ENCODE measurements around the gene HERC3. TPM values are rescaled to one million over a fixed set of nuclear protein-coding genes. Genes with fewer than 3 reads are reported as not detected.

Gene HERC3
- total and polyA plus RNA-seq, 2 donors (not counting 1 experiment from before 2014, with no cell fraction given), result 24.0 to 78.1 TPM

- no peaks in the 10 kb centered on the region for H3K9me3 Mint-ChIP-seq (ENCODE audit: insufficient read depth)
- H4K20me1 ChIP-seq (ENCODE audit: control insufficient read depth, insufficient read depth, low read length, poor library complexity, severe bottlenecking), result no peaks in the 10 kb centered on the region
- TF ChIP-seq CTCF (IDR thresholded peaks at IDR 0.05), result no peak
- no peak for TF ChIP-seq EZH2 (IDR thresholded peaks at IDR 0.05; ENCODE audit: borderline replicate concordance, insufficient read depth, low read depth, low read length, poor library complexity, severe bottlenecking)
- no peak overlapping the region for H3K9ac ChIP-seq (ENCODE audit: low read length)
- no peak overlapping the region for H3K4me3 ChIP-seq (ENCODE audit: control extremely low read depth in 1 of 5, extremely low read depth in 1 of 5, insufficient read depth in 1 of 5, low read depth in 2 of 5, low read length in 4 of 5)
- CTCF ChIA-PET, result no interaction called here
- no peaks in the 10 kb centered on the region for H3K36me3 ChIP-seq (replicated peaks in 1 of 2; ENCODE audit: control extremely low read depth in 1 of 2, control insufficient read depth in 1 of 2, extremely low read depth in 1 of 2, insufficient read depth in 2 of 2, low read length in 1 of 2)
- H3K27me3 ChIP-seq (replicated peaks in 1 of 4; ENCODE audit: control extremely low read depth in 1 of 4, control insufficient read depth in 3 of 4, insufficient read depth in 4 of 4, low read length in 3 of 4), result no peaks in the 10 kb centered on the region
- 83% methylated on average over 3 of the region's 4 CpGs for WGBS (ENCODE audit: insufficient coverage)
- H3K9me3 ChIP-seq (ENCODE audit: control extremely low read depth in 1 of 3, control insufficient read depth in 2 of 3, insufficient read depth in 1 of 3, low read length in 2 of 3), result no peaks in the 10 kb centered on the region
- no peak for DNase-seq
- H3K27ac Mint-ChIP-seq, result no peak overlapping the region
- H3K27ac ChIP-seq (ENCODE audit: low read length in 2 of 2), result no peak overlapping the region
- intact Hi-C loops (cut with micrococcal nuclease), result no loop called here
- H3K4me1 Mint-ChIP-seq, result no peaks in the 10 kb centered on the region
- H3K4me3 Mint-ChIP-seq, result no peak overlapping the region
- no peaks in the 10 kb centered on the region for H3K79me2 ChIP-seq (ENCODE audit: control insufficient read depth, insufficient read depth, low read length)
- H2AFZ ChIP-seq (ENCODE audit: insufficient read depth, low read depth, low read length, poor library complexity, severe bottlenecking), result no peak overlapping the region
- ATAC-seq (ENCODE audit: low read depth), result no peak
- POLR2A ChIA-PET, result no interaction called here
- H3K4me1 ChIP-seq (ENCODE audit: control insufficient read depth in 2 of 2, insufficient read depth in 2 of 2, low read length in 2 of 2), result no peaks in the 10 kb centered on the region
- peaks cover 4% of the 10 kb centered on the region for H3K27me3 Mint-ChIP-seq
- H3K4me2 ChIP-seq (replicated peaks; ENCODE audit: low read depth, low read length, poor library complexity, severe bottlenecking), result no peak overlapping the region
These were observed 159.8 kb downstream of the HERC3 start for GRCh38 chr4:88752076-88752463.

- 100% methylated on average over 1 of the region's 2 CpGs for WGBS (ENCODE audit: insufficient coverage)
- Histone ChIP-seq H3K27me3 (replicated peaks in 1 of 4; ENCODE audit: control extremely low read depth in 1 of 4, control insufficient read depth in 3 of 4, insufficient read depth in 4 of 4, low read length in 3 of 4) (no peaks in the 10 kb centered on the region), H4K20me1 (ENCODE audit: control insufficient read depth, insufficient read depth, low read length, poor library complexity, severe bottlenecking) (no peaks in the 10 kb centered on the region), H3K79me2 (ENCODE audit: control insufficient read depth, insufficient read depth, low read length) (no peaks in the 10 kb centered on the region), H3K9me3 (ENCODE audit: control extremely low read depth in 1 of 3, control insufficient read depth in 2 of 3, insufficient read depth in 1 of 3, low read length in 2 of 3) (no peaks in the 10 kb centered on the region), H3K4me1 (ENCODE audit: control insufficient read depth in 2 of 2, insufficient read depth in 2 of 2, low read length in 2 of 2) (no peaks in the 10 kb centered on the region), H3K4me3 (ENCODE audit: control extremely low read depth in 1 of 5, extremely low read depth in 1 of 5, insufficient read depth in 1 of 5, low read depth in 2 of 5, low read length in 4 of 5) (no peak overlapping the region), H3K27ac (ENCODE audit: low read length in 2 of 2) (no peak overlapping the region), H3K9ac (ENCODE audit: low read length) (no peak overlapping the region), H2AFZ (ENCODE audit: insufficient read depth, low read depth, low read length, poor library complexity, severe bottlenecking) (no peak overlapping the region), H3K36me3 (replicated peaks in 1 of 2; ENCODE audit: control extremely low read depth in 1 of 2, control insufficient read depth in 1 of 2, extremely low read depth in 1 of 2, insufficient read depth in 2 of 2, low read length in 1 of 2) (no peaks in the 10 kb centered on the region), H3K4me2 (replicated peaks; ENCODE audit: low read depth, low read length, poor library complexity, severe bottlenecking) (no peak overlapping the region)
- DNase-seq (no peak), ATAC-seq (ENCODE audit: low read depth) (no peak)
- POLR2A ChIA-PET, result no interaction called here
- Mint-ChIP-seq H3K9me3 (ENCODE audit: insufficient read depth) (no peaks in the 10 kb centered on the region), H3K27me3 (peaks cover 4% of the 10 kb centered on the region), H3K27ac (no peak overlapping the region), H3K4me3 (no peak overlapping the region), H3K4me1 (no peaks in the 10 kb centered on the region)
- CTCF ChIA-PET, result interaction anchor here (0.7 to 1.0 kb wide), 2 partner anchors 16 to 213 kb away, joined by 3 read pairs; no protein-coding TSS in a partner anchor
- no peak for TF ChIP-seq CTCF (IDR thresholded peaks at IDR 0.05)
- TF ChIP-seq EZH2 (IDR thresholded peaks at IDR 0.05; ENCODE audit: borderline replicate concordance, insufficient read depth, low read depth, low read length, poor library complexity, severe bottlenecking), result no peak
- intact Hi-C loops (cut with micrococcal nuclease), result no loop called here
These were observed 160.5 kb downstream of the HERC3 start for GRCh38 chr4:88752754-88753153.
